HEK293 (cell line): ENCODE results near the gene REEP6.

Experiments
- CTCF ChIA-PET: fragments of 350-600 bp; formaldehyde crosslinking; extraction: SDS; loops from one replicate; lab custom pipeline; 2021; ENCODE audit warnings: antibody characterized with exemption; lab: Yijun Ruan, JAX
- POLR2A ChIA-PET: fragments of 300-600 bp; formaldehyde crosslinking; extraction: SDS; loops from one replicate; lab custom pipeline; 2020; ENCODE audit warnings: antibody characterized with exemption, inconsistent platforms; lab: Yijun Ruan, JAX
- H3K27ac ChIP-seq: fragments of 200-500 bp; sonication (Bioruptor generic); 2 replicates; pipeline ENCODE4 v1.5.1; 2014; ENCODE audit warnings: low read depth, low read length, control low read depth, inconsistent platforms; ENCODE audit errors: extremely low read depth
- H3K36me3 ChIP-seq, 2 experiments: fragments of 200-500 bp in 1 of 2; sonication (Bioruptor generic) in 1 of 2; 1 replicate in 1 of 2; 2 replicates in 1 of 2; pipeline ENCODE4 v1.5.1; 2014 to 2017; ENCODE audit warnings: inconsistent platforms in 2 of 2, low read length in 2 of 2; ENCODE audit not compliant: control insufficient read depth in 2 of 2, insufficient read depth in 1 of 2
- H3K4me1 ChIP-seq: fragments of 200-500 bp; sonication (Bioruptor generic); 2 replicates; pipeline ENCODE4 v1.5.1; 2014; ENCODE audit warnings: mild to moderate bottlenecking, low read length, inconsistent platforms; ENCODE audit not compliant: control insufficient read depth, insufficient read depth
- H3K4me3 ChIP-seq: 2 replicates; pipeline ENCODE4 v1.5.1; 2011; ENCODE audit warnings: low read depth, mild to moderate bottlenecking, control low read depth, low read length, moderate library complexity
- H3K9me3 ChIP-seq: fragments of 200-500 bp; sonication (Bioruptor generic); 2 replicates; pipeline ENCODE4 v1.5.1; 2014; ENCODE audit warnings: low read depth, low read length, inconsistent platforms; ENCODE audit not compliant: control insufficient read depth, insufficient read depth
- BCL11A ChIP-seq: fragments of 450-650 bp; formaldehyde crosslinking; IDR thresholded peaks from 2 replicates; pipeline ENCODE4 v1.5.1; 2016; ENCODE audit warnings: low read depth, missing biosample characterization, missing genetic modification characterization
- MYNN ChIP-seq: fragments of 450-650 bp; formaldehyde crosslinking; IDR thresholded peaks from 2 replicates; pipeline ENCODE4 v1.5.1; 2016; ENCODE audit warnings: missing biosample characterization, missing genetic modification characterization, borderline replicate concordance
- OVOL3 ChIP-seq: fragments of 450-650 bp; formaldehyde crosslinking; IDR thresholded peaks from 2 replicates; pipeline ENCODE4 v1.5.1; 2016; ENCODE audit warnings: missing biosample characterization, missing genetic modification characterization
- PRDM10 ChIP-seq: fragments of 450-650 bp; formaldehyde crosslinking; IDR thresholded peaks from 2 replicates; pipeline ENCODE4 v1.5.1; 2016; ENCODE audit warnings: missing biosample characterization, missing genetic modification characterization
- ZEB2 ChIP-seq: fragments of 450-650 bp; formaldehyde crosslinking; IDR thresholded peaks from 2 replicates; pipeline ENCODE4 v1.5.1; 2016; ENCODE audit warnings: missing biosample characterization, missing genetic modification characterization
- ZNF2 ChIP-seq: fragments of 450-650 bp; formaldehyde crosslinking; IDR thresholded peaks from 2 replicates; pipeline ENCODE4 v1.5.1; 2016; ENCODE audit warnings: missing biosample characterization, missing genetic modification characterization
- ZNF23 ChIP-seq: fragments of 450-650 bp; formaldehyde crosslinking; IDR thresholded peaks from 2 replicates; pipeline ENCODE4 v1.5.1; 2016; ENCODE audit warnings: missing biosample characterization, missing genetic modification characterization, borderline replicate concordance
- ZNF311 ChIP-seq: fragments of 450-650 bp; formaldehyde crosslinking; IDR thresholded peaks from 2 replicates; pipeline ENCODE4 v1.5.1; 2017; ENCODE audit warnings: missing biosample characterization, missing genetic modification characterization, borderline replicate concordance
- ZNF350 ChIP-seq: fragments of 450-650 bp; formaldehyde crosslinking; IDR thresholded peaks from 2 replicates; pipeline ENCODE4 v1.5.0; 2017; ENCODE audit warnings: missing biosample characterization, mild to moderate bottlenecking, missing genetic modification characterization
- ZNF398 ChIP-seq: fragments of 450-650 bp; formaldehyde crosslinking; IDR thresholded peaks from 2 replicates; pipeline ENCODE4 v1.5.1; 2017; ENCODE audit warnings: missing biosample characterization, missing genetic modification characterization
- ZNF473 ChIP-seq: fragments of 450-650 bp; formaldehyde crosslinking; IDR thresholded peaks from 2 replicates; pipeline ENCODE4 v1.5.1; 2017; ENCODE audit warnings: missing biosample characterization, missing genetic modification characterization
- ZNF654 ChIP-seq: fragments of 450-650 bp; formaldehyde crosslinking; IDR thresholded peaks from 2 replicates; pipeline ENCODE4 v1.5.1; 2016; ENCODE audit warnings: low read depth, missing biosample characterization, missing genetic modification characterization
- ZSCAN23 ChIP-seq: fragments of 450-650 bp; formaldehyde crosslinking; IDR thresholded peaks from 2 replicates; pipeline ENCODE4 v1.5.1; 2016; ENCODE audit warnings: missing biosample characterization, missing genetic modification characterization
- TF ChIP-seq, protein P1 (sequence below): fragments of 450-650 bp; formaldehyde crosslinking; IDR thresholded peaks from 2 replicates; pipeline ENCODE4 v1.5.1; 2016; ENCODE audit warnings: missing biosample characterization, missing genetic modification characterization

The REEP6 gene

GRCh38 chr19:1447504-1447903 is 43.5 kb upstream of the REEP6 start:
- no peak overlapping the region for H3K4me3 ChIP-seq

GRCh38 chr19:1447944-1448343 is 43.0 kb upstream of the REEP6 start:
- POLR2A ChIA-PET: no interaction called here
- CTCF ChIA-PET: no interaction called here

More at GRCh38 chr19:1447504-1447903, 43.5 kb upstream of the REEP6 start:
- Histone ChIP-seq H3K36me3 (peaks cover 0 to 3% of the 10 kb centered on the region in 2 experiments; a peak in 1 of 3 replicates), H3K27ac (no peak overlapping the region), H3K4me1 (0 out of 2 replicates have a peak, but pooled peaks cover 3% of the 10 kb centered on the region), H3K9me3 (no peaks in the 10 kb centered on the region)
- POLR2A ChIA-PET: no interaction called here
- CTCF ChIA-PET: interaction anchor here (0.6 kb wide), 1 partner anchor 19 kb away, joined by 3 read pairs; no protein-coding TSS in a partner anchor
- TF ChIP-seq ZNF311 (tag by site-specific recombination) (no peak), ZNF350 (tag by site-specific recombination) (no peak)
- TF ChIP-seq, protein P1, sequence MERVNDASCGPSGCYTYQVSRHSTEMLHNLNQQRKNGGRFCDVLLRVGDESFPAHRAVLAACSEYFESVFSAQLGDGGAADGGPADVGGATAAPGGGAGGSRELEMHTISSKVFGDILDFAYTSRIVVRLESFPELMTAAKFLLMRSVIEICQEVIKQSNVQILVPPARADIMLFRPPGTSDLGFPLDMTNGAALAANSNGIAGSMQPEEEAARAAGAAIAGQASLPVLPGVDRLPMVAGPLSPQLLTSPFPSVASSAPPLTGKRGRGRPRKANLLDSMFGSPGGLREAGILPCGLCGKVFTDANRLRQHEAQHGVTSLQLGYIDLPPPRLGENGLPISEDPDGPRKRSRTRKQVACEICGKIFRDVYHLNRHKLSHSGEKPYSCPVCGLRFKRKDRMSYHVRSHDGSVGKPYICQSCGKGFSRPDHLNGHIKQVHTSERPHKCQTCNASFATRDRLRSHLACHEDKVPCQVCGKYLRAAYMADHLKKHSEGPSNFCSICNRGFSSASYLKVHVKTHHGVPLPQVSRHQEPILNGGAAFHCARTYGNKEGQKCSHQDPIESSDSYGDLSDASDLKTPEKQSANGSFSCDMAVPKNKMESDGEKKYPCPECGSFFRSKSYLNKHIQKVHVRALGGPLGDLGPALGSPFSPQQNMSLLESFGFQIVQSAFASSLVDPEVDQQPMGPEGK (tag by site-specific recombination): peak; percentile 72

GRCh38 chr19:1449467-1450442 is 41.2 kb upstream of the REEP6 start, which contains the start of gene APC2:
Gene APC2, plus strand, starts transcription at chr19:1450121. Its CDS starts 2,881 bp downstream, at chr19:1453002.
- Histone ChIP-seq H3K4me1 (no peaks in the 10 kb centered on the region), H3K9me3 (no peaks in the 10 kb centered on the region), H3K36me3 (no peaks in the 10 kb centered on the region), H3K27ac (no peak within 1 kb of the TSS), H3K4me3 (no peak within 1 kb of the TSS)
- ChIA-PET CTCF (interaction anchor here (1.1 to 1.2 kb wide), 2 partner anchors 8 to 13 kb away, joined by 3 read pairs; no protein-coding TSS in a partner anchor), POLR2A (interaction anchor here (0.6 kb wide), 1 partner anchor 167 kb away, joined by 3 read pairs; no protein-coding TSS in a partner anchor)
- TF ChIP-seq ZNF654 (tag by site-specific recombination) (no peak), ZNF23 (no peak), ZNF2 (tag by site-specific recombination) (no peak), BCL11A (tag by site-specific recombination) (no peak), ZNF473 (no peak), OVOL3 (tag by site-specific recombination) (no peak), ZSCAN23 (tag by site-specific recombination) (0 out of 2 replicates have a peak, but pooled peaks have one; percentile 37), ZEB2 (tag by site-specific recombination) (0 out of 2 replicates have a peak, but pooled peaks have one; percentile 39), ZNF398 (no peak), MYNN (no peak)

More at GRCh38 chr19:1447944-1448343, 43.0 kb upstream of the REEP6 start:
- H3K36me3 ChIP-seq: no peaks in the 10 kb centered on the region
- H3K4me1 ChIP-seq: 0 out of 2 replicates have a peak, but pooled peaks cover 3% of the 10 kb centered on the region
- no peak overlapping the region for H3K4me3 ChIP-seq
- TF ChIP-seq ZNF2 (tag by site-specific recombination) (no peak), PRDM10 (peak; percentile 68)
- TF ChIP-seq, all 188 proteins: peak for 1
- no peak overlapping the region for H3K27ac ChIP-seq
- H3K9me3 ChIP-seq: no peaks in the 10 kb centered on the region
